OCI-LY1 (cell line): ENCODE results near the gene BEST3.

ENCODE experiments used
- EZH2 ChIP-seq: fragments of 200-600 bp; sonication (generic), shearing (Covaris generic); IDR thresholded peaks from 2 replicates; pipeline ENCODE4 v1.8.0; 2017; ENCODE audit warnings: borderline replicate concordance, mixed run types, mild to moderate bottlenecking, antibody characterized with exemption, low read length, moderate library complexity, mixed read lengths
- TF ChIP-seq, protein P1 (sequence below): fragments of 200-600 bp; sonication (generic), shearing (Covaris generic); IDR thresholded peaks from 2 replicates; pipeline ENCODE4 v1.5.1; 2017; ENCODE audit warnings: mild to moderate bottlenecking, antibody characterized with exemption, low read length, moderate library complexity, mixed read lengths

GRCh38 chr12:69610729-69611128 lies 88.4 kb downstream of the BEST3 start, which contains the start of gene LRRC10:
- no peak for TF ChIP-seq EZH2
- TF ChIP-seq, protein P1, sequence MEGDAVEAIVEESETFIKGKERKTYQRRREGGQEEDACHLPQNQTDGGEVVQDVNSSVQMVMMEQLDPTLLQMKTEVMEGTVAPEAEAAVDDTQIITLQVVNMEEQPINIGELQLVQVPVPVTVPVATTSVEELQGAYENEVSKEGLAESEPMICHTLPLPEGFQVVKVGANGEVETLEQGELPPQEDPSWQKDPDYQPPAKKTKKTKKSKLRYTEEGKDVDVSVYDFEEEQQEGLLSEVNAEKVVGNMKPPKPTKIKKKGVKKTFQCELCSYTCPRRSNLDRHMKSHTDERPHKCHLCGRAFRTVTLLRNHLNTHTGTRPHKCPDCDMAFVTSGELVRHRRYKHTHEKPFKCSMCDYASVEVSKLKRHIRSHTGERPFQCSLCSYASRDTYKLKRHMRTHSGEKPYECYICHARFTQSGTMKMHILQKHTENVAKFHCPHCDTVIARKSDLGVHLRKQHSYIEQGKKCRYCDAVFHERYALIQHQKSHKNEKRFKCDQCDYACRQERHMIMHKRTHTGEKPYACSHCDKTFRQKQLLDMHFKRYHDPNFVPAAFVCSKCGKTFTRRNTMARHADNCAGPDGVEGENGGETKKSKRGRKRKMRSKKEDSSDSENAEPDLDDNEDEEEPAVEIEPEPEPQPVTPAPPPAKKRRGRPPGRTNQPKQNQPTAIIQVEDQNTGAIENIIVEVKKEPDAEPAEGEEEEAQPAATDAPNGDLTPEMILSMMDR: no peak
